ENCODE data around the gene KLHDC4.
"Not testable (repeated sequence)": the region's sequence is repeated elsewhere in the genome, so short reads cannot be mapped to it uniquely, and the experiment has no call there.

GRCh38 chr16:87788730-87789436, 23.1 kb upstream of the KLHDC4 start:
- not testable (repeated sequence) for TF ChIP-seq CTCF (IDR thresholded peaks at IDR 0.05; ENCODE audit: insufficient read depth, low read length, poor library complexity, severe bottlenecking); EZH2phosphoT487 (conservative IDR thresholded peaks at IDR 0.05; ENCODE audit: low read length)

Data from SU-DHL-6 (cell line).